ENCODE data around the gene CNNM2. TPM values are rescaled to one million over a fixed set of nuclear protein-coding genes. Genes with fewer than 3 reads are reported as not detected.
"Not testable (repeated sequence)": the region's sequence is repeated elsewhere in the genome, so short reads cannot be mapped to it uniquely, and the experiment has no call there.

The CNNM2 gene
- total and polyA plus RNA-seq, 2 experiments from 2014 or later: 3.3 to 18.0 TPM

DNA sequence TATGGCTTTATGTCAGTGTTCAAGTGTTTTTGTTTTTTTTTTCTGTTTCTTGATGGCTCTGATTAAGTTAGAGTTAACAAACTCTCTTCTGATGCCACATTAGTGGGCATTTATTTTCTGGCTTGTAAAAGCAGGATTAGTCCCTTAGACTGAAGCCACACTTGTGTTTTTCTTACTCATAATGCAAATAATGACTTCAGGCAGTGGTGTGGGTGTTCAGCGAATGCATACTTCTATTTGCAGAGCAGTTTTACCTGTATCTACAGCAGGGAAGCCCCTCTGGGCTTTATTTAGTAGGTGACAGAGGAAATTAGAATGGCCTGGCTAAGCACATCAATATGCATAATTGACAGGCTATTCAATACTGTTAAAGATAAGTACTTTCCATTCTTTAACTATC is 79.9 kb downstream of the CNNM2 start:
- no peaks in the 10 kb centered on the region for H3K27me3 ChIP-seq

DNA sequence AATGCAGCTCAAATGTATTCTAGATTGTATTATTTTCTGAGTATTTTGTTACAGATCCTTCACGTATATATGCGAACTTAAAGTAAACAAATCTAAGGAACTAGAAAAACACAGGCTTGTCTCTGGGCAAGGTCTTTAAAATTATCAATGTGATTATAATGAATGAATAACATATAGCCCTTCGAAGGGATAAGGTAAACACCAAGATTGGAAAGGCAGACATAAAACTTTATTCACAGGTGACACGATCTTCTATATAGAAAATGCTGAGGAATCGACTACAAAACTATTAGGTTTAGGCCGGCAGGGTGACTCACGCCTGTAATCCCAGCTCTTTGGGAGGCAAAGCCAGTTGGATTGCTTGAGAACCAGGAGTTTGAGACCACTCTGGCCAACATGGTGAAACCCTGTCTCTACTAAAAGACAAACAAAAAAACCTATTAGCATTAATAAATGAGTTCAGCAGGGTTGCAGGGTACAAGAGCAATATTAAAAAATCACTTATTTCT is 80.4 kb downstream of the CNNM2 start:
- DNase-seq (ENCODE audit: low read depth in 1 of 2, low spot score in 1 of 2): no peak
- no peaks in the 10 kb centered on the region for H3K27me3 ChIP-seq
- H3K27ac ChIP-seq: no peak overlapping the region
- no peak overlapping the region for H3K4me3 ChIP-seq
- no peaks in the 10 kb centered on the region for H3K4me1 ChIP-seq (ENCODE audit: low read depth)
- TF ChIP-seq CTCF (IDR thresholded peaks at IDR 0.05; ENCODE audit: low read depth, low read length): no peak
- H3K36me3 ChIP-seq: no peaks in the 10 kb centered on the region
- no peaks in the 10 kb centered on the region for H3K9me3 ChIP-seq (ENCODE audit: low read depth)

More for the DNA sequence above, 79.9 kb downstream of the CNNM2 start:
- Histone ChIP-seq H3K27ac (no peak overlapping the region), H3K36me3 (no peaks in the 10 kb centered on the region), H3K4me3 (no peak overlapping the region), H3K9me3 (ENCODE audit: low read depth) (no peaks in the 10 kb centered on the region), H3K4me1 (ENCODE audit: low read depth) (no peaks in the 10 kb centered on the region)
- DNase-seq (ENCODE audit: low read depth in 1 of 2, low spot score in 1 of 2): no peak
- no peak for TF ChIP-seq CTCF (IDR thresholded peaks at IDR 0.05; ENCODE audit: low read depth, low read length)

DNA sequence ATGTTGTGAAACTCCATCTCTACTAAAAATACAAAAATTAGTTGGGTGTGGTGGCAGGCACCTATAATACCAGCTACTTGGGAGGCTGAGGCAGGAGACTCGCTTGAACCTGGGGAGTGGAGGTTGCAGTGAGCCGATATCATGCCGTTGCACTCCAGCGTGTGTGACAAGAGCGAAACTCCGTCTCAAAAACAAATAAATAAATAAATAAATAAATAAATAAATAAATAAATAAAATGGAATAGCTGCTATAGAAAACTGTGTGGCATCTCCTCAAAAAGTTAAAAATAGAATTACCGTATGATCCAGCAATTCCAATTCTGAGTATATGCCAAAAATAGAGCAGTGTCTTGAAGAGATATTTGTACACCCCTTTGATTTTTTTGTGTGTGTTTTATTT is 82.0 kb downstream of the CNNM2 start:
- not testable (repeated sequence) for H3K9me3 ChIP-seq (ENCODE audit: low read depth); DNase-seq (ENCODE audit: low read depth in 1 of 2, low spot score in 1 of 2); H3K27me3 ChIP-seq; H3K36me3 ChIP-seq; H3K27ac ChIP-seq; H3K4me3 ChIP-seq; H3K4me1 ChIP-seq (ENCODE audit: low read depth)

GRCh38 chr10:103007017-103007416 is 88.9 kb downstream of the CNNM2 start:
- DNase-seq (ENCODE audit: low read depth in 1 of 2, low spot score in 1 of 2): no peak
- no peaks in the 10 kb centered on the region for H3K9me3 ChIP-seq (ENCODE audit: low read depth)
- no peak for TF ChIP-seq CTCF (IDR thresholded peaks at IDR 0.05; ENCODE audit: low read depth, low read length)
- H3K36me3 ChIP-seq: no peaks in the 10 kb centered on the region
- H3K4me3 ChIP-seq: no peak overlapping the region
- no peaks in the 10 kb centered on the region for H3K4me1 ChIP-seq (ENCODE audit: low read depth)
- no peaks in the 10 kb centered on the region for H3K27me3 ChIP-seq
- no peak overlapping the region for H3K27ac ChIP-seq

DNA sequence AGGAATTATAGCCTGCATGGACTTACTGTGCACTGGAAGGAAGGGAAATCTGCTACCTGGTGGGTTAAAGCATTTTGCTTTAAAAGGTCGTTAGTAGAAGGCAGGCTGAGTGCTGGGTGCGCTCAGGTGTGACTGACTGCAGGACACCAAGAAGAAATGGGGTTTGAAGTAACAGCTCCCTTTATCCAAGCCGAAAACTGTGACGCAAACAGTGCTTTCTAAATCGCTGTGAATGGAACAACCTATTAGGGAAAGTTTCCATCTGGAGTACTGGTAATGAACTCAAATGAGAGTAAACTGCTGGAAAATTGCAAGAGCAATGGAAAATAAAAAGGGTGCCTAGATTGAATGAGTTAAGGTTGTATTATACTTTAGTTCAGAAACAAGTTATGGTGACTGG is 95.3 kb downstream of the CNNM2 start:
- no peak overlapping the region for H3K4me3 ChIP-seq
- no peaks in the 10 kb centered on the region for H3K4me1 ChIP-seq (ENCODE audit: low read depth)
- no peaks in the 10 kb centered on the region for H3K27me3 ChIP-seq
- no peak overlapping the region for H3K27ac ChIP-seq
- no peak for DNase-seq (ENCODE audit: low read depth in 1 of 2, low spot score in 1 of 2)
- no peaks in the 10 kb centered on the region for H3K36me3 ChIP-seq
- no peaks in the 10 kb centered on the region for H3K9me3 ChIP-seq (ENCODE audit: low read depth)
- no peak for TF ChIP-seq CTCF (IDR thresholded peaks at IDR 0.05; ENCODE audit: low read depth, low read length)

GRCh38 chr10:103019425-103019824 is 101.3 kb downstream of the CNNM2 start:
- no peak overlapping the region for H3K4me3 ChIP-seq
- H3K27ac ChIP-seq: no peak overlapping the region
- H3K4me1 ChIP-seq (ENCODE audit: low read depth): peaks cover 3% of the 10 kb centered on the region
- no peak for TF ChIP-seq CTCF (IDR thresholded peaks at IDR 0.05; ENCODE audit: low read depth, low read length)
- no peaks in the 10 kb centered on the region for H3K27me3 ChIP-seq
- DNase-seq (ENCODE audit: low read depth in 1 of 2, low spot score in 1 of 2): no peak
- no peaks in the 10 kb centered on the region for H3K36me3 ChIP-seq
- no peaks in the 10 kb centered on the region for H3K9me3 ChIP-seq (ENCODE audit: low read depth)

All from cardiac muscle cell (in vitro differentiated cells and primary cell).